ENCODE measurements around the gene TRIM36. TPM values are rescaled to one million over a fixed set of nuclear protein-coding genes. Genes with fewer than 3 reads are reported as not detected.

TRIM36 gene
- total and polyA plus RNA-seq, 2 of the 8 experiments (the other 6 are each of a cell fraction or from before 2014, with no cell fraction given), result 8.5 to 14.1 TPM

DNA sequence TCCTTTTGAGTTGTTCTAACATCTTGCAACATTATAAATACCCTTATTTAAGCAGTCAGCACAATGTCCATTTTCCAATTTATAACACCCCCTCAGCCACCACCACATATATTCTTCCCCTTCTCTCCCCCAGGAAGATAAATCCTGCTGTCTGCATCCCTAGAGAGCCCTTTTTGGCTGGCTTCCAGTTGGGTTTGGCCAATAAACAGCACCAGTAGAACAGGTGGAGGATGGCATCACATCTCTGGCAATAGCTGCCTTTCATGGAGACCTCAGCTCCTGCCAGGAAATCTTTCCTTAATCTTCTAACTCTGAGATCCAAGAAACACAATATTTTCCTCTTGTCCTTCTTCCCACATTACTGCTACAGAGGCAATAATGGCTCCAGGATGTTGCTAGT lies 53.7 kb downstream of the TRIM36 start:
- FAIRE-seq (no peak), DNase-seq (ENCODE audit: low read depth in 1 of 2, low spot score in 2 of 2) (no peak)
- Histone ChIP-seq H3K23me2 (ENCODE audit: low read depth, low read length) (no peaks in the 10 kb centered on the region), H3K79me1 (ENCODE audit: low read depth, low read length) (no peaks in the 10 kb centered on the region), H3K4me2 (ENCODE audit: insufficient read depth in 1 of 2, low read depth in 2 of 2, low read length in 2 of 2) (no peak overlapping the region), H2AFZ (ENCODE audit: low read length) (no peak overlapping the region), H3K27ac (ENCODE audit: low read depth, low read length) (no peak overlapping the region), H4K20me1 (replicated peaks in 1 of 2; ENCODE audit: control insufficient read depth in 1 of 2, insufficient read depth in 2 of 2, low read length in 2 of 2) (no peaks in the 10 kb centered on the region), H2BK120ac (replicated peaks; ENCODE audit: low read depth, low read length) (no peak overlapping the region), H3K56ac (replicated peaks; ENCODE audit: insufficient read length, low read depth, low read length) (no peak overlapping the region), H3K4me1 (replicated peaks in 1 of 4; ENCODE audit: control insufficient read depth in 3 of 4, insufficient read depth in 4 of 4, low read length in 3 of 4) (no peaks in the 10 kb centered on the region), H3K18ac (ENCODE audit: extremely low read depth, low read length) (no peak overlapping the region), H2BK15ac (ENCODE audit: low read length) (no peak overlapping the region), H3K4me3 (ENCODE audit: extremely low read depth in 1 of 4, insufficient read depth in 2 of 4, low read depth in 3 of 4, low read length in 4 of 4) (no peak overlapping the region), H3K9ac (replicated peaks in 1 of 4; ENCODE audit: extremely low read depth in 1 of 4, low read depth in 3 of 4, low read length in 3 of 4) (no peak overlapping the region), H3K14ac (ENCODE audit: insufficient read length) (no peak overlapping the region), H4K8ac (ENCODE audit: extremely low read depth, insufficient read depth, low read length) (no peak overlapping the region), H3K9me3 (ENCODE audit: insufficient read depth in 2 of 2, low read depth in 1 of 2, low read length in 1 of 2) (peaks cover 5 to 6% of the 10 kb centered on the region in 2 experiments; a peak in 3 of 4 replicates), H3K27me3 (replicated peaks in 1 of 4; ENCODE audit: control insufficient read depth in 3 of 4, extremely low read depth in 1 of 4, insufficient read depth in 3 of 4, low read length in 3 of 4) (no peaks in the 10 kb centered on the region), H2BK20ac (ENCODE audit: low read length) (no peak overlapping the region), H4K5ac (ENCODE audit: insufficient read length, low read depth, low read length) (no peak overlapping the region), H2AK5ac (ENCODE audit: low read depth, low read length) (no peak overlapping the region), H3K23ac (ENCODE audit: insufficient read length) (no peak overlapping the region), H2BK12ac (ENCODE audit: low read depth, low read length) (no peak overlapping the region), H2BK5ac (ENCODE audit: low read depth, low read length) (no peak overlapping the region), H4K91ac (replicated peaks; ENCODE audit: insufficient read length, low read length) (no peak overlapping the region), H3K4ac (replicated peaks; ENCODE audit: insufficient read length, low read depth, low read length) (no peak overlapping the region), H3K36me3 (ENCODE audit: control insufficient read depth in 2 of 4, insufficient read depth in 4 of 4, low read length in 3 of 4) (no peaks in the 10 kb centered on the region), H3K79me2 (ENCODE audit: control insufficient read depth in 1 of 2, insufficient read depth in 2 of 2, low read length in 2 of 2) (no peaks in the 10 kb centered on the region)
- CTCF ChIA-PET (ENCODE audit: partially characterized antibody), result no interaction called here
- POLR2A ChIA-PET (ENCODE audit: partially characterized antibody), result no interaction called here
- TF ChIP-seq EGR1 (IDR thresholded peaks at IDR 0.05; ENCODE audit: borderline replicate concordance, low read depth, low read length) (no peak), TAF1 (IDR thresholded peaks at IDR 0.05; ENCODE audit: low read depth, low read length) (no peak), SP2 (IDR thresholded peaks at IDR 0.05; ENCODE audit: low read length) (no peak)
